ENCODE results near the gene PLGLB1.
A peak's percentile ranks its signal among the peaks of the same experiment; 100 is the strongest.
"Not testable (repeated sequence)": the region's sequence is repeated elsewhere in the genome, so short reads cannot be mapped to it uniquely, and the experiment has no call there.

PLGLB1 gene

DNA sequence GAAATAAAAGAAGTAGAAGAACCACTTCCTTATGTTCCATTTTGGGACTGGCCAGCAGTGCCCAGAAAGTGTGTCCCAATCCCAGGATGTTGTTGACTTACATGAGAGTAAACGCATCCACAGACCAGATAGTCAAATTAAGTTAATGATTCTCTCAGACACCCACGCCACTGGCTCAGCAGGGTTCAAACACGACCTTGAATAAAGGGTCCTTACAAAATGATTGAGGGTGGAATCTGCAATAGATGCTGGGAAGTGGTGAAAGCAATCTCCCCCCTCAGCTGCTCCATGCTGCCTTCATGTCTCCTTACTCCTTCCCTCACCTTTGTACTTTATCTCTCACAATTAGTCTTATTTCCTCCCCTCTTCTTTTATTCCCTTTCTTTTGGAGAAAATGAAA lies at the start of gene PLGLB1:
Gene PLGLB1, minus strand, starts transcription at position 101 of the 400 bp plus-strand sequence. Its CDS starts 61 bp downstream, at position 40.
- not testable (repeated sequence) for DNase-seq (ENCODE audit: low spot score)

GRCh38 chr2:87064305-87064704 lies 42.7 kb upstream of the PLGLB1 start:
- DNase-seq (ENCODE audit: low spot score) = not testable (repeated sequence)

DNA sequence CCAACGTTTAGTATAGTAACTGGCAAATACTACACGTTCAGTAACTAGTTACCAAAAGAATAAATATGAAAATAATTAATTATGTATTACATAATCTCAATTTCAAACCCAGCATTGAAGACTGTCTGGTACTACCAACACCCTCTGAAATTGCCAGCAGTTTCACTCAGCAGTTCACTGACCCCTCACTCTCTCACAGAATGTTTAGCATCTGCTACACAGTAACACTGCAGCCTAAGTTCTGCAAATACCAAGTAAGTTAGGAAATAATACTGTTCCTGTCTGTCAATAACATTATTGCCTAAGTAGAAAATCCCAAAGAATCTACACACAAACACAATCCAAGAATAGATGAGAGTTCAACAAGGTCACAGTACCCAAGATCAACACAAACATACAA lies 41.8 kb upstream of the PLGLB1 start:
- not testable (repeated sequence) for DNase-seq (ENCODE audit: low spot score)

GRCh38 chr2:87061519-87061918 lies 39.9 kb upstream of the PLGLB1 start:
- not testable (repeated sequence) for DNase-seq (ENCODE audit: low spot score)

DNA sequence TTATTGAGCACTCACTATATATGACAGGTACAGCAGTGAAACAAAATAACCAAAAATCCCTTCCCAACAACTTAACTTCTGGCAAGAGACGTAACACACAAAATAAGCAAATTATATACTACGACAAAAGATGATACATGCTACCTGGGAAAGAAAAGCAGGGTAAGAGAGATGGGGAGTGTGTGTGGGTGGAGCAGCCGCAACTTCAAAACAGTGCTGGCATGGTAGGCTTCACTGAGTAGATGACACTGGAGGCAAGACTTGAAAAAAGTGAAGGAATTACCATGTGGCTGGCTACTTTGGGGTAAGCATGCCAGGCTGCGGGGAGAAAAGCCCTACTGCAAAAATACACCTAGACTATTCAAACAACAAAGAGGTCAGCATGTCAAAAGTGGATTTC lies 36.0 kb upstream of the PLGLB1 start:
- not testable (repeated sequence) for DNase-seq (ENCODE audit: low spot score)

- not testable (repeated sequence) for DNase-seq (ENCODE audit: low spot score)
Observed at GRCh38 chr2:87056843-87057242, 35.2 kb upstream of the PLGLB1 start.

DNA sequence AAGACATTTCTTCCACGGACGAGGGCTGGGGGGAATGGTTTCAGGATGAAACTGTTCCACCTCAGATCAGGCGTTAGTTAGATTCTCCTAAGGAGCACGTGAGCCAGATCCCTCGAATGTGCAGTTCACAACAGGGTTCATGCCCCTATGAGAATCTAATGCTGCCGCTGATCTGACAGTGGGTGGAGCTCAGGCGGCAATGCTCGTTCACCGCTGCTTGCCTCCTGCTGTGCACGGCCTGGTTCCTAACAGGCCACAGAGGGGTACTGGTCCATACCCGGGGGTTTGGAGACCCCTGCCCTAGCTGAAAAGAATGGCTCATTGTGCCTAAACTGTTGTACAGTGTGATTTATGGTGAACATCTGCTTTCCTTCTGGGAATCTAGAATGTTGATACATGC lies 34.8 kb upstream of the PLGLB1 start:
- not testable (repeated sequence) for DNase-seq (ENCODE audit: low spot score)

GRCh38 chr2:87054375-87054774 lies 32.7 kb upstream of the PLGLB1 start:
- not testable (repeated sequence) for DNase-seq (ENCODE audit: low spot score)

DNA sequence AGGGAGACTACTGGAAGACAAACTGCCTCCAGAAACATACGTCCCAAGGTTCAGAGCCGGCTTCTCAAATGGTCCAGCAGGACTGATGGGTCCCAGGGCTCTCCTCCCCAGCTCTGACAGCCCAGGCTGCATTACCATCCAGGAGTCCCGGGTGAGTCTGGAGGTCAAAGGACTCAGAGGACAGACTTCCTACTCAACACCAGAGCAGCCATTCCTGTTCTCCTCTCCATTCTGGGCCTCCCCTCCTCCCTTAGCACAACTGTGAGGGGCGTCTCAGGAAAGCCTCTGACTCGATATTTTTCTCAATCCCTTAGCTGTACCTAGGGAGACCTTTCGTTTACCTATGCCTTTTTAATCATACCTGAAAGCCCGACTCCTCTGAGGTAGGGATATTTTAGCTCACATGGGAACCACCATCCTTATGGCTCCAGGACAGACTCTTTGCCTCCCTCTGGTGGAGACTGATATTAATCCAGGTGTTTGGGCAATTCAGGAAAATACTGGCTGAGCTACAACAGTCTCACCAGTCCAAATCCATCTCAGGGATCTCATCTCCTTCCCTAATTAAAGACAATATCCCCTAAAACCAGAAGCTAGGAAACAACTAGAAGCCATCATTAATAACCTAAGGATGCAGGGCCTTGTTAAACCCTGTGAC lies 19.8 kb upstream of the PLGLB1 start:
- DNase-seq (ENCODE audit: low spot score) = peak; percentile 51

GRCh38 chr2:87028607-87029006 lies 7.0 kb upstream of the PLGLB1 start:
- not testable (repeated sequence) for DNase-seq (ENCODE audit: low spot score)

- not testable (repeated sequence) for DNase-seq (ENCODE audit: low spot score)
Observed at GRCh38 chr2:87026816-87027215, 5.2 kb upstream of the PLGLB1 start.

DNA sequence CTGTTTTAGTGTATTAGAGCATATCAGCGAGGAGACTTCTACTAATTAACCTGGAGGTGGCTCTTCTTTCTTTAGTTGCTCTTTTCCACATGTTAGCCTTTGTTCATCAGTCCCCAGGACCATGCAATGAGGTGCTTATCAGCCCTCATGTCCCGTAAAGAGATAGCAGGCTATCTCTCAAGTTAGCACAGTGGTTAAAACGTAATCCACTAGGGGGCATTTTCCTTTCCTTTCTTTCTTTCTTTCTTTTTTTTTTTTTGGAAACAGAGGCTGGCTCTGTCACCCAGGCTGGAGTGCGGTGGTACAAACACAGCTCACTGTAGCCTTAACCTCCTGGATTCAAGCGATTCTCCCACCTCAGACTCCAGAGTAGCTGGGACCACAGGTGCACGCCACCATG lies 4.3 kb upstream of the PLGLB1 start:
- not testable (repeated sequence) for DNase-seq (ENCODE audit: low spot score)

DNA sequence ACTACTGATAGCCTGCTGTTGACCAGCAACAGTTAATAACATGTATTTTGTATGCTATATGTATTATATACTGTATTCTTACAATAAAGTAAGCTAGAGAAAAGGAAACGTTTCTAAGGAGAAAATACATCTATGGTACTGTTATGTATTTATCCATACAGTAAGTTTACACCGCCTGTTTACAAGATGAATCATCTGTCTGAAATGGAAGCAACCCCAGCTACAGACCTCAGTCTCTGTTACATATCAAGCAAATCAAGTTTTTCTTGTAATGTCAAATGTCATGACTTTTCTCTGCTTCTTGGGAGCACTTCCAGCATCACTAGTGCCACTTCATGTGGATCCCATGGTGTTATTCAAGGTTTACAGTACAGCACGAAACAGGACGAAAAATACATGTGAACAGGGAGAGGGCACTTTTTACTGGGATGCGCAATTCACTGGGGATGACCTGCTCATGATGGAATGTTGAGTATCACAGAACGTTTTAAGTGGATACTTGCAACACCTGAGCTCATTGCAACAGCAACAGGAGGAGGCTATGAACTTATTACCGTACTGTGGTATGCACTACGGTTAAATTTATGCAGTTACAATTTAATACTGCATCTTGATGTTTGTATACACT lies 2.5 kb upstream of the PLGLB1 start:
- DNase-seq (ENCODE audit: low spot score) = not testable (repeated sequence)

DNA sequence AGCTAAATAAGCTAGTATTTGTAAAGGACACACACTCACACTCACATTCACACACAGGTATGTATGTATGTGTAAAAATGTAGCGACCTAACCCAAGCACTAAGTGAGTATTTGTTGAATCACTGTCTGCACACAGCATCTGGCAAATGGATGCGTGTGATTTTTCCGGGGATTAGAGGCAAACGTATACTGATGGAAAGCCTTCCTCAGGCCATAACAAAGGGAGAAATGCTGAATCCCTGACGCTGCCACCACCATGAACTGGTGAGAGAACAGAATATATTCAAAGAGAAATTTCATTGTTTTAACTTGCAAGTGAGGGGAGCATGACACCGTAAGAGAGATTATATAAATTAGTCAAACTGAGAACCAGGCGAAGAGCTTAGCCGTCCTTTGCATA lies 601 bp downstream of the PLGLB1 start:
- not testable (repeated sequence) for DNase-seq (ENCODE audit: low spot score)

DNA sequence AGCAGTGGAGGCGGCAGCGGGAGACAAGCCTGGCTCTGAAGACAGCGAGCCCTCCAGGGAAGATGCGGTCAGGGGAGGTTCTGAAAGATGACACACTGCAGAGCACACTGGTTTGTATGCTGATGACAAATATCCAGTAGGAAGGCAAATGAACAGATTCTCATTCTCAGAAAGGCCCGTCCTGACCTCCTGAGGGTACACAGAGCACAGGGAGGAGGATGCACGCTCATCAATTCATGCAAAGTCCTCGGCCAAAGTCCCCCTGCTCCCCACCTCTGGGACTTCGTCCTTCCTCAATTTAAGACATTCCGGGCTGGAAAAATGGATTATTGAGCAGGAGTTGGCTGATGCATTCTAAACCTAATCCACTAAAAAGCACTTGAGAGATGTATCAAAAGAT lies 2.6 kb downstream of the PLGLB1 start:
- not testable (repeated sequence) for DNase-seq (ENCODE audit: low spot score)

- not testable (repeated sequence) for DNase-seq (ENCODE audit: low spot score)
Observed at GRCh38 chr2:87014489-87015169, 7.0 kb downstream of the PLGLB1 start.

GRCh38 chr2:87004398-87004797 lies 17.2 kb downstream of the PLGLB1 start:
- DNase-seq (ENCODE audit: low spot score) = not testable (repeated sequence)

Measured in CD4-positive, alpha-beta T cell treated with Interleukin-2 at 100 ng/mL for 4 hours (primary cell).